ENCODE data around the gene FAM168A. TPM values are rescaled to one million over a fixed set of nuclear protein-coding genes. Genes with fewer than 3 reads are reported as not detected.

Gene FAM168A
- total RNA-seq, 1 experiment from 2014 or later: 30.4 TPM

DNA sequence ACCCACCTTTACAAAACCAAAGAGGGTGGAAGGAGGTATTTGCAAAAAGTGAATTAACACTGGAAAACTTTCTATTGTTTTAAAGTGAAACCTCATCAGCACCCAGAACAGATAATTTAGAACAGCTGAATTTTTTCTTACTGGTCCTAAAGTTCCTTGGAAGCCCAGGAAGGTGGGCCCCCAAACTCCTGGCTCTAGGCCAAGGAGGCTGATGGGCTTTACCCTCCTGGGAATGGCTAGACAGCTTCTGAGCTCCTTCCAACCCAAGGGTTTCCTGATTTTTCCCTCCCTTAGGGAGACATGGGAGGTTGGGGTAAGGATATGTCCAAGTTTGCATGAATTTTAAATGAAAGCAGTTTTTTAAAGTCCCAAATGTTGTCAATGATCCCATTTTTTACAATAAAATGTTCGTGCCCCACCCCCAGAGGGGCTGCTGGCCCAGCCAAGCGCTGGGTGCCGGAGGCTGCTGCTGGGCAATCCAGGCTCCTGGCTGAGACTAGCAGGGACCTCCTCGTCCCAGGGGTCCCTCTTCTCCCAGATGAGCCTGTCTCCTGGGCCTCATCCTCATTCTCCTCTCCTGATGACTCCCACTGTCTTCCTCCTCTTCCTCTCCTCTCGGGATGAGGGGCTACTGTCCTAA is 193.3 kb downstream of the FAM168A start:
- BruUV-seq (replicated peaks): no TSS peak
- CTCF ChIA-PET: interaction anchor here (0.6 to 0.8 kb wide), 2 partner anchors 11 to 12 kb away, joined by 3 read pairs; no protein-coding TSS in a partner anchor
- DNase-seq: no peak
- Mint-ChIP-seq H3K36me3 (ENCODE audit: insufficient read depth, unreplicated experiment) (peaks cover 13% of the 10 kb centered on the region), H3K27me3 (ENCODE audit: unreplicated experiment) (no peaks in the 10 kb centered on the region), H3K27ac (ENCODE audit: unreplicated experiment) (no peak overlapping the region), H3K9me3 (ENCODE audit: low read depth, unreplicated experiment) (no peaks in the 10 kb centered on the region), H3K4me1 (ENCODE audit: low read depth, unreplicated experiment) (no peaks in the 10 kb centered on the region), H3K4me3 (ENCODE audit: low read depth, unreplicated experiment) (no peak overlapping the region)
- intact Hi-C loops (cut with micrococcal nuclease; ENCODE audit: unreplicated experiment): no loop called here
- TF ChIP-seq, protein P1, sequence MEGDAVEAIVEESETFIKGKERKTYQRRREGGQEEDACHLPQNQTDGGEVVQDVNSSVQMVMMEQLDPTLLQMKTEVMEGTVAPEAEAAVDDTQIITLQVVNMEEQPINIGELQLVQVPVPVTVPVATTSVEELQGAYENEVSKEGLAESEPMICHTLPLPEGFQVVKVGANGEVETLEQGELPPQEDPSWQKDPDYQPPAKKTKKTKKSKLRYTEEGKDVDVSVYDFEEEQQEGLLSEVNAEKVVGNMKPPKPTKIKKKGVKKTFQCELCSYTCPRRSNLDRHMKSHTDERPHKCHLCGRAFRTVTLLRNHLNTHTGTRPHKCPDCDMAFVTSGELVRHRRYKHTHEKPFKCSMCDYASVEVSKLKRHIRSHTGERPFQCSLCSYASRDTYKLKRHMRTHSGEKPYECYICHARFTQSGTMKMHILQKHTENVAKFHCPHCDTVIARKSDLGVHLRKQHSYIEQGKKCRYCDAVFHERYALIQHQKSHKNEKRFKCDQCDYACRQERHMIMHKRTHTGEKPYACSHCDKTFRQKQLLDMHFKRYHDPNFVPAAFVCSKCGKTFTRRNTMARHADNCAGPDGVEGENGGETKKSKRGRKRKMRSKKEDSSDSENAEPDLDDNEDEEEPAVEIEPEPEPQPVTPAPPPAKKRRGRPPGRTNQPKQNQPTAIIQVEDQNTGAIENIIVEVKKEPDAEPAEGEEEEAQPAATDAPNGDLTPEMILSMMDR (IDR thresholded peaks at IDR 0.05; ENCODE audit: unreplicated experiment): no peak

DNA sequence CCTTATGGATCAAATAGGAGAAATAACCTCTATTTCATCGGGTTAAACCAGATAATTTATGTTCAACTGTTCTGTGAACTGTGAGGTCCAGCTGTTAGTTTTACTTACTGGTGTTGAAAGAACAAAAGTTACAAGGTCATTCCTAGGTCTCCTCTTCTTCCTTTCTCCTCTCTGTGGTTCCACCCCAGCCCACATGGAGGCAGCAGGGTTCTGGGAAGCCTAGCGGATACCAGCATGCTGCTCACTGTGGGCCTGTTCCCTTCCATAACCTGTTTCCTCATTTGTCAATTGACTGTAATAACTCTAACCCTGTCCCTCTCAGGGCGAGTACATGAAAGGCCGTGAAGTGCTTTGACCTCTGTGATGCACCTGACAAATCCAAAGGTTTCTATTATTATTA is 193.9 kb downstream of the FAM168A start:
- TF ChIP-seq, protein P1 (IDR thresholded peaks at IDR 0.05; ENCODE audit: unreplicated experiment): no peak
- H3K9me3 Mint-ChIP-seq (ENCODE audit: low read depth, unreplicated experiment): no peaks in the 10 kb centered on the region
- H3K4me1 Mint-ChIP-seq (ENCODE audit: low read depth, unreplicated experiment): no peaks in the 10 kb centered on the region
- no TSS peak for BruUV-seq (replicated peaks)
- H3K4me3 Mint-ChIP-seq (ENCODE audit: low read depth, unreplicated experiment): no peak overlapping the region
- DNase-seq: peak; percentile 36
- H3K36me3 Mint-ChIP-seq (ENCODE audit: insufficient read depth, unreplicated experiment): peaks cover 13% of the 10 kb centered on the region
- intact Hi-C loops (cut with micrococcal nuclease; ENCODE audit: unreplicated experiment): no loop called here
- CTCF ChIA-PET: interaction anchor here (0.6 to 0.8 kb wide), 2 partner anchors 10 to 13 kb away, joined by 3 read pairs; no protein-coding TSS in a partner anchor
- no peak overlapping the region for H3K27ac Mint-ChIP-seq (ENCODE audit: unreplicated experiment)
- H3K27me3 Mint-ChIP-seq (ENCODE audit: unreplicated experiment): no peaks in the 10 kb centered on the region

DNA sequence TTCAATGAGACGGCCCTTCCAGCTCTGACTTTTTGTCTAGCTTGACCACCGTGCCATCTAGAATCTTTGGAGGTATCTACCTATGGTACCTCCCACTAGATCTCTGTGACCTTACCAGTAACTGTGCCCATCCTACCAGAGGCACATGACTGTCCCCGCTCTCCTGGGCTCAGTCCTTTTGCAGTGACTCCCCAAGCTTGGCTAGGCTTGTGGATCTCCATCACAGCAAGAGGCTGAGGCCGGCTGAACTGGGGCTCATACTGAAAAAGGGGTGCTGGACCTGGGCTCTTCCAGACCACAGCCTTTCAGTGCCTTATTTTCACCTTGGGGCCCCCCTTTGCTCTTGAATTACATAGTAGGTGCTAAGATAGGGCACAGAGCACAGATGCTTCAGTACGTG is 194.4 kb downstream of the FAM168A start:
- Mint-ChIP-seq H3K4me3 (ENCODE audit: low read depth, unreplicated experiment) (no peak overlapping the region), H3K27me3 (ENCODE audit: unreplicated experiment) (no peaks in the 10 kb centered on the region), H3K36me3 (ENCODE audit: insufficient read depth, unreplicated experiment) (peaks cover 12% of the 10 kb centered on the region), H3K4me1 (ENCODE audit: low read depth, unreplicated experiment) (no peaks in the 10 kb centered on the region), H3K9me3 (ENCODE audit: low read depth, unreplicated experiment) (no peaks in the 10 kb centered on the region), H3K27ac (ENCODE audit: unreplicated experiment) (no peak overlapping the region)
- intact Hi-C loops (cut with micrococcal nuclease; ENCODE audit: unreplicated experiment): no loop called here
- CTCF ChIA-PET: no interaction called here
- BruUV-seq (replicated peaks): no TSS peak
- TF ChIP-seq, protein P1 (IDR thresholded peaks at IDR 0.05; ENCODE audit: unreplicated experiment): no peak
- no peak for DNase-seq

DNA sequence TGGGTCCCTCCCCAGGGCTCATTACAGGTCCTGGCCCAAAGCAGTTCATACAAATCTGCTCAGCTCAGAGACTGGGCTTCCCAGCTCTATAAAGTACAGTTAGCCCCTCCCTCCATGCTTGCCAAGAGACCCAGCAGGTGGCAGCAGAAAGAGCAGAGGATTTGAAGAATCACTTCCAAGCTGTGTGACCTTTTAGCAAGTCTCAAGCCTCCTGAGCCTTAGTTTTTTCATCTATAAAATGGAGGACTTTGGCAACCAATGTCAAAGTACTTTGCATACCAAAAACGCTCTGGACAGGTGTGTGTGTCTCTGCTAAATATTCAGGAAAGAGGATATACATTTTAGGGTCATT is 195.1 kb downstream of the FAM168A start:
- H3K27me3 Mint-ChIP-seq (ENCODE audit: unreplicated experiment): no peaks in the 10 kb centered on the region
- BruUV-seq (replicated peaks): no TSS peak
- H3K36me3 Mint-ChIP-seq (ENCODE audit: insufficient read depth, unreplicated experiment): peaks cover 7% of the 10 kb centered on the region
- DNase-seq: no peak
- CTCF ChIA-PET: interaction anchor here (1.1 kb wide), 1 partner anchor 528 kb away, joined by 5 read pairs; no protein-coding TSS in a partner anchor
- no peak overlapping the region for H3K4me3 Mint-ChIP-seq (ENCODE audit: low read depth, unreplicated experiment)
- no peaks in the 10 kb centered on the region for H3K9me3 Mint-ChIP-seq (ENCODE audit: low read depth, unreplicated experiment)
- H3K27ac Mint-ChIP-seq (ENCODE audit: unreplicated experiment): no peak overlapping the region
- intact Hi-C loops (cut with micrococcal nuclease; ENCODE audit: unreplicated experiment): no loop called here
- TF ChIP-seq, protein P1 (IDR thresholded peaks at IDR 0.05; ENCODE audit: unreplicated experiment): no peak
- no peaks in the 10 kb centered on the region for H3K4me1 Mint-ChIP-seq (ENCODE audit: low read depth, unreplicated experiment)

Data from Calu3 (cell line).